Gastroesophageal sphincter (tissue), 3 donors: ENCODE data around the gene F2RL2.

ENCODE experiments used
- CTCF ChIP-seq, 4 experiments: fragments of 200-600 bp in 2 of 4; fragments of 450-650 bp in 2 of 4; sonication (generic) in 1 of 4; IDR thresholded peaks; one replicate each; pipeline ENCODE4 v1.5.1; 2017 to 2019; ENCODE audit warnings: antibody characterized with exemption in 4 of 4, mild to moderate bottlenecking in 2 of 4, moderate library complexity in 2 of 4
- POLR2A ChIP-seq, 2 donors: fragments of 450-650 bp; IDR thresholded peaks; one replicate each; pipeline ENCODE4 v1.6.1; 2017; ENCODE audit warnings: antibody characterized with exemption in 2 of 2, mild to moderate bottlenecking in 2 of 2, moderate library complexity in 1 of 2
- POLR2AphosphoS5 ChIP-seq: sonication (generic); formaldehyde crosslinking; IDR thresholded peaks from one replicate; pipeline ENCODE4 v1.6.1; 2017; ENCODE audit warnings: antibody characterized with exemption

- TF ChIP-seq CTCF (IDR thresholded peaks at IDR 0.05) (no peak), POLR2AphosphoS5 (no peak), POLR2A (IDR thresholded peaks at IDR 0.05) (no peak)
Measured at GRCh38 chr5:76579166-76579937, 43.9 kb downstream of the F2RL2 start.
